HEK293 (cell line): ENCODE measurements around the gene S1PR1.

ENCODE experiments used
- OSR2 ChIP-seq: fragments of 450-650 bp; formaldehyde crosslinking; IDR thresholded peaks from 2 replicates; pipeline ENCODE4 v1.5.1; 2016; ENCODE audit warnings: missing biosample characterization, missing genetic modification characterization
- TSHZ1 ChIP-seq: fragments of 450-650 bp; formaldehyde crosslinking; IDR thresholded peaks from 2 replicates; pipeline ENCODE4 v1.5.1; 2016; ENCODE audit warnings: missing biosample characterization, missing genetic modification characterization, borderline replicate concordance
- ZEB2 ChIP-seq: fragments of 450-650 bp; formaldehyde crosslinking; IDR thresholded peaks from 2 replicates; pipeline ENCODE4 v1.5.1; 2016; ENCODE audit warnings: missing biosample characterization, missing genetic modification characterization
- ZNF112 ChIP-seq: fragments of 450-650 bp; formaldehyde crosslinking; IDR thresholded peaks from 2 replicates; pipeline ENCODE4 v1.5.0; 2017; ENCODE audit warnings: missing biosample characterization, missing genetic modification characterization
- ZNF121 ChIP-seq: fragments of 450-650 bp; formaldehyde crosslinking; IDR thresholded peaks from 2 replicates; pipeline ENCODE4 v1.5.1; 2016; ENCODE audit warnings: missing biosample characterization, missing genetic modification characterization
- ZNF132 ChIP-seq: fragments of 450-650 bp; formaldehyde crosslinking; IDR thresholded peaks from 2 replicates; pipeline ENCODE4 v1.5.1; 2017; ENCODE audit warnings: missing biosample characterization, missing genetic modification characterization, borderline replicate concordance
- ZNF138 ChIP-seq: fragments of 450-650 bp; formaldehyde crosslinking; IDR thresholded peaks from 2 replicates; pipeline ENCODE4 v1.5.1; 2016; ENCODE audit warnings: missing biosample characterization, missing genetic modification characterization, borderline replicate concordance
- ZNF211 ChIP-seq: fragments of 450-650 bp; formaldehyde crosslinking; IDR thresholded peaks from 2 replicates; pipeline ENCODE4 v1.5.1; 2016; ENCODE audit warnings: low read depth, missing biosample characterization, missing genetic modification characterization
- ZNF239 ChIP-seq: fragments of 450-650 bp; formaldehyde crosslinking; IDR thresholded peaks from 2 replicates; pipeline ENCODE4 v1.5.1; 2016; ENCODE audit warnings: missing biosample characterization, missing genetic modification characterization
- ZNF292 ChIP-seq: fragments of 450-650 bp; formaldehyde crosslinking; IDR thresholded peaks from 2 replicates; pipeline ENCODE4 v1.5.1; 2016; ENCODE audit warnings: low read depth, missing biosample characterization, missing genetic modification characterization, borderline replicate concordance
- ZNF302 ChIP-seq: fragments of 450-650 bp; formaldehyde crosslinking; IDR thresholded peaks from 2 replicates; pipeline ENCODE4 v1.5.1; 2016; ENCODE audit warnings: missing biosample characterization, missing genetic modification characterization, low read depth
- ZNF341 ChIP-seq: fragments of 450-650 bp; formaldehyde crosslinking; IDR thresholded peaks from 2 replicates; pipeline ENCODE4; 2016; ENCODE audit warnings: low read depth, missing biosample characterization, missing genetic modification characterization
- ZNF426 ChIP-seq: fragments of 450-650 bp; formaldehyde crosslinking; IDR thresholded peaks from 2 replicates; pipeline ENCODE4 v1.5.1; 2017; ENCODE audit warnings: missing biosample characterization, missing genetic modification characterization, mild to moderate bottlenecking, inconsistent platforms, moderate library complexity
- ZNF501 ChIP-seq: fragments of 450-650 bp; formaldehyde crosslinking; IDR thresholded peaks from 2 replicates; pipeline ENCODE4 v1.5.1; 2016; ENCODE audit warnings: missing biosample characterization, missing genetic modification characterization
- ZNF510 ChIP-seq: fragments of 450-650 bp; formaldehyde crosslinking; IDR thresholded peaks from 2 replicates; pipeline ENCODE4 v1.5.1; 2018; ENCODE audit warnings: mild to moderate bottlenecking, missing genetic modification characterization, missing biosample characterization; ENCODE audit not compliant: insufficient replicate concordance
- ZNF544 ChIP-seq: fragments of 450-650 bp; formaldehyde crosslinking; IDR thresholded peaks from 2 replicates; pipeline ENCODE4 v1.5.0; 2017; ENCODE audit warnings: missing biosample characterization, missing genetic modification characterization
- ZNF571 ChIP-seq: fragments of 450-650 bp; formaldehyde crosslinking; IDR thresholded peaks from 2 replicates; pipeline ENCODE4 v1.5.0; 2017; ENCODE audit warnings: missing biosample characterization, missing genetic modification characterization
- ZNF654 ChIP-seq: fragments of 450-650 bp; formaldehyde crosslinking; IDR thresholded peaks from 2 replicates; pipeline ENCODE4 v1.5.1; 2016; ENCODE audit warnings: low read depth, missing biosample characterization, missing genetic modification characterization
- ZNF664 ChIP-seq: fragments of 450-650 bp; formaldehyde crosslinking; IDR thresholded peaks from 2 replicates; pipeline ENCODE4 v1.5.1; 2016; ENCODE audit warnings: missing biosample characterization, missing genetic modification characterization
- ZNF670 ChIP-seq: fragments of 450-650 bp; formaldehyde crosslinking; IDR thresholded peaks from 2 replicates; pipeline ENCODE4 v1.5.1; 2016; ENCODE audit warnings: missing biosample characterization, missing genetic modification characterization, low read depth
- ZNF830 ChIP-seq: fragments of 450-650 bp; IDR thresholded peaks from 2 replicates; pipeline ENCODE4 v1.5.0; 2018; ENCODE audit warnings: missing biosample characterization, missing genetic modification characterization, low read depth, mild to moderate bottlenecking, moderate library complexity
- TF ChIP-seq, protein P1 (sequence below): sonication (generic); formaldehyde crosslinking; IDR thresholded peaks from 2 replicates; pipeline ENCODE4 v1.8.1; 2022; ENCODE audit warnings: mild to moderate bottlenecking, moderate library complexity, missing genetic modification reagents
- TF ChIP-seq, protein P2 (sequence below): fragments of 450-650 bp; formaldehyde crosslinking; IDR thresholded peaks from 2 replicates; pipeline ENCODE4 v1.5.1; 2016; ENCODE audit warnings: missing biosample characterization, missing genetic modification characterization
- TF ChIP-seq, protein P3 (sequence below): fragments of 450-650 bp; formaldehyde crosslinking; IDR thresholded peaks from 2 replicates; pipeline ENCODE4 v1.5.1; 2016; ENCODE audit warnings: missing biosample characterization, missing genetic modification characterization, borderline replicate concordance
- TF ChIP-seq, protein P4 (sequence below): fragments of 450-650 bp; formaldehyde crosslinking; IDR thresholded peaks from 2 replicates; pipeline ENCODE4 v1.5.1; 2016; ENCODE audit warnings: missing biosample characterization, missing genetic modification characterization
- TF ChIP-seq, protein P5 (sequence below): fragments of 450-650 bp; formaldehyde crosslinking; IDR thresholded peaks from 2 replicates; pipeline ENCODE4 v1.5.1; 2016; ENCODE audit warnings: missing biosample characterization, missing genetic modification characterization

Gene S1PR1

DNA sequence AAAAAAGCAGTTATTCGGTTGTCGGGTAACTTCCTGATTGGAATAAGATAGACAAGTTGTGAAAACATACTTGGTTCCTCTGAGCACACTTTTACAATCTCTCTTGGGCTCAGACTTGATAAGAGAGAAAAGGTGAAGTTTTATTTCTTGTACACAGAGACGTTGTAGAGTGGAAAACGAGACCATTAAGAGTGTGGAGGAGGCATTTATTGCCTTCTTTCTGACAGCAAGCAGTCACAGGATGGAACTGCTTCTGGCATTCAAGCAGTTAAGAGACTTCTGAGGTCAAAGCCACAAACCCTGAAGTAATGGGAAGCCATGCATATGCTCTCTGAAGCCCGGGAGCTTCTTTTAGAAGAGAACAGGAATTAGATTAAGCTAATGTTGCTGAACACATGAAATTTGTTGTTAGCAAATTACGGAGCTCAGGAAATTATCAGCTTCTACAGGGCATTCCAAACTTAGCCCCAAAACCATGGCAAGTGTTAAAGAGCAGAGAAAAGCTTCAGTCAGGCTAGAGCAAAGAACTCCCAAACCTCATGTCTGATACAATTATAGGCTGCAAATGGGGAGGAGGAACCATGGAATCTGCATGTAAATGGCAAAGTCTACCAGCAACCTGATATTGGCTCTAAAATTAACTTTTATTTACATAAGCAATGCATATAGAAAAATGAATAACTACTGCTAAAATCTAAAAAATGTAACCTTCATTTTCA lies 26.0 kb downstream of the S1PR1 start (continued):
- no peak for TF ChIP-seq ZNF501 (tag by site-specific recombination)
- no peak for TF ChIP-seq ZEB2 (tag by site-specific recombination)
- TF ChIP-seq ZNF571 (tag by site-specific recombination): no peak
- TF ChIP-seq ZNF292: no peak
- TF ChIP-seq, protein P1, sequence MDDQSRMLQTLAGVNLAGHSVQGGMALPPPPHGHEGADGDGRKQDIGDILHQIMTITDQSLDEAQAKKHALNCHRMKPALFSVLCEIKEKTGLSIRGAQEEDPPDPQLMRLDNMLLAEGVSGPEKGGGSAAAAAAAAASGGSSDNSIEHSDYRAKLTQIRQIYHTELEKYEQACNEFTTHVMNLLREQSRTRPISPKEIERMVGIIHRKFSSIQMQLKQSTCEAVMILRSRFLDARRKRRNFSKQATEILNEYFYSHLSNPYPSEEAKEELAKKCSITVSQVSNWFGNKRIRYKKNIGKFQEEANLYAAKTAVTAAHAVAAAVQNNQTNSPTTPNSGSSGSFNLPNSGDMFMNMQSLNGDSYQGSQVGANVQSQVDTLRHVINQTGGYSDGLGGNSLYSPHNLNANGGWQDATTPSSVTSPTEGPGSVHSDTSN (CRISPR knock-in tag): no peak
- TF ChIP-seq, protein P2, sequence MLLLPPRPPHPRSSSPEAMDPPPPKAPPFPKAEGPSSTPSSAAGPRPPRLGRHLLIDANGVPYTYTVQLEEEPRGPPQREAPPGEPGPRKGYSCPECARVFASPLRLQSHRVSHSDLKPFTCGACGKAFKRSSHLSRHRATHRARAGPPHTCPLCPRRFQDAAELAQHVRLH (tag by site-specific recombination): peak; percentile 71
- TF ChIP-seq ZNF121 (tag by site-specific recombination): no peak
- TF ChIP-seq, protein P3, sequence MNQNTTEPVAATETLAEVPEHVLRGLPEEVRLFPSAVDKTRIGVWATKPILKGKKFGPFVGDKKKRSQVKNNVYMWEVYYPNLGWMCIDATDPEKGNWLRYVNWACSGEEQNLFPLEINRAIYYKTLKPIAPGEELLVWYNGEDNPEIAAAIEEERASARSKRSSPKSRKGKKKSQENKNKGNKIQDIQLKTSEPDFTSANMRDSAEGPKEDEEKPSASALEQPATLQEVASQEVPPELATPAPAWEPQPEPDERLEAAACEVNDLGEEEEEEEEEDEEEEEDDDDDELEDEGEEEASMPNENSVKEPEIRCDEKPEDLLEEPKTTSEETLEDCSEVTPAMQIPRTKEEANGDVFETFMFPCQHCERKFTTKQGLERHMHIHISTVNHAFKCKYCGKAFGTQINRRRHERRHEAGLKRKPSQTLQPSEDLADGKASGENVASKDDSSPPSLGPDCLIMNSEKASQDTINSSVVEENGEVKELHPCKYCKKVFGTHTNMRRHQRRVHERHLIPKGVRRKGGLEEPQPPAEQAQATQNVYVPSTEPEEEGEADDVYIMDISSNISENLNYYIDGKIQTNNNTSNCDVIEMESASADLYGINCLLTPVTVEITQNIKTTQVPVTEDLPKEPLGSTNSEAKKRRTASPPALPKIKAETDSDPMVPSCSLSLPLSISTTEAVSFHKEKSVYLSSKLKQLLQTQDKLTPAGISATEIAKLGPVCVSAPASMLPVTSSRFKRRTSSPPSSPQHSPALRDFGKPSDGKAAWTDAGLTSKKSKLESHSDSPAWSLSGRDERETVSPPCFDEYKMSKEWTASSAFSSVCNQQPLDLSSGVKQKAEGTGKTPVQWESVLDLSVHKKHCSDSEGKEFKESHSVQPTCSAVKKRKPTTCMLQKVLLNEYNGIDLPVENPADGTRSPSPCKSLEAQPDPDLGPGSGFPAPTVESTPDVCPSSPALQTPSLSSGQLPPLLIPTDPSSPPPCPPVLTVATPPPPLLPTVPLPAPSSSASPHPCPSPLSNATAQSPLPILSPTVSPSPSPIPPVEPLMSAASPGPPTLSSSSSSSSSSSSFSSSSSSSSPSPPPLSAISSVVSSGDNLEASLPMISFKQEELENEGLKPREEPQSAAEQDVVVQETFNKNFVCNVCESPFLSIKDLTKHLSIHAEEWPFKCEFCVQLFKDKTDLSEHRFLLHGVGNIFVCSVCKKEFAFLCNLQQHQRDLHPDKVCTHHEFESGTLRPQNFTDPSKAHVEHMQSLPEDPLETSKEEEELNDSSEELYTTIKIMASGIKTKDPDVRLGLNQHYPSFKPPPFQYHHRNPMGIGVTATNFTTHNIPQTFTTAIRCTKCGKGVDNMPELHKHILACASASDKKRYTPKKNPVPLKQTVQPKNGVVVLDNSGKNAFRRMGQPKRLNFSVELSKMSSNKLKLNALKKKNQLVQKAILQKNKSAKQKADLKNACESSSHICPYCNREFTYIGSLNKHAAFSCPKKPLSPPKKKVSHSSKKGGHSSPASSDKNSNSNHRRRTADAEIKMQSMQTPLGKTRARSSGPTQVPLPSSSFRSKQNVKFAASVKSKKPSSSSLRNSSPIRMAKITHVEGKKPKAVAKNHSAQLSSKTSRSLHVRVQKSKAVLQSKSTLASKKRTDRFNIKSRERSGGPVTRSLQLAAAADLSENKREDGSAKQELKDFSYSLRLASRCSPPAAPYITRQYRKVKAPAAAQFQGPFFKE (tag by site-specific recombination): no peak
- TF ChIP-seq ZNF239 (tag by site-specific recombination): no peak
- TF ChIP-seq ZNF670 (tag by site-specific recombination): no peak
- no peak for TF ChIP-seq ZNF654 (tag by site-specific recombination)
- TF ChIP-seq ZNF132 (tag by site-specific recombination): no peak
- TF ChIP-seq TSHZ1 (tag by site-specific recombination): no peak
- no peak for TF ChIP-seq ZNF138 (tag by site-specific recombination)
- TF ChIP-seq ZNF510 (tag by site-specific recombination): no peak
- TF ChIP-seq, protein P4, sequence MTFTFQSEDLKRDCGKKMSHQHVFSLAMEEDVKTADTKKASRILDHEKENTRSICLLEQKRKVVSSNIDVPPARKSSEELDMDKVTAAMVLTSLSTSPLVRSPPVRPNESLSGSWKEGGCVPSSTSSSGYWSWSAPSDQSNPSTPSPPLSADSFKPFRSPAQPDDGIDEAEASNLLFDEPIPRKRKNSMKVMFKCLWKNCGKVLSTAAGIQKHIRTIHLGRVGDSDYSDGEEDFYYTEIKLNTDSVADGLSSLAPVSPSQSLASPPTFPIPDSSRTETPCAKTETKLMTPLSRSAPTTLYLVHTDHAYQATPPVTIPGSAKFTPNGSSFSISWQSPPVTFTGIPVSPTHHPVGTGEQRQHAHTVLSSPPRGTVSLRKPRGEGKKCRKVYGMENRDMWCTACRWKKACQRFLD: no peak
- TF ChIP-seq ZNF341 (tag by site-specific recombination): peak; percentile 26; the same call in 1 of the 2 replicates
- TF ChIP-seq ZNF544: no peak
- TF ChIP-seq ZNF426: no peak
- TF ChIP-seq ZNF302 (tag by site-specific recombination): no peak
- TF ChIP-seq OSR2: peak; percentile 79
- no peak for TF ChIP-seq ZNF664 (tag by site-specific recombination)
- no peak for TF ChIP-seq ZNF211 (tag by site-specific recombination)
- TF ChIP-seq ZNF112: no peak
- no peak for TF ChIP-seq ZNF830 (tag by site-specific recombination)
- TF ChIP-seq, protein P5, sequence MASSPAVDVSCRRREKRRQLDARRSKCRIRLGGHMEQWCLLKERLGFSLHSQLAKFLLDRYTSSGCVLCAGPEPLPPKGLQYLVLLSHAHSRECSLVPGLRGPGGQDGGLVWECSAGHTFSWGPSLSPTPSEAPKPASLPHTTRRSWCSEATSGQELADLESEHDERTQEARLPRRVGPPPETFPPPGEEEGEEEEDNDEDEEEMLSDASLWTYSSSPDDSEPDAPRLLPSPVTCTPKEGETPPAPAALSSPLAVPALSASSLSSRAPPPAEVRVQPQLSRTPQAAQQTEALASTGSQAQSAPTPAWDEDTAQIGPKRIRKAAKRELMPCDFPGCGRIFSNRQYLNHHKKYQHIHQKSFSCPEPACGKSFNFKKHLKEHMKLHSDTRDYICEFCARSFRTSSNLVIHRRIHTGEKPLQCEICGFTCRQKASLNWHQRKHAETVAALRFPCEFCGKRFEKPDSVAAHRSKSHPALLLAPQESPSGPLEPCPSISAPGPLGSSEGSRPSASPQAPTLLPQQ (tag by site-specific recombination): no peak
